HS-5 (cell line): Measurements from ENCODE around the gene TMPRSS2.

Source experiments
- DNase-seq: peaks from one replicate; pipeline ENCODE4 v3.0.0-alpha.2; 2012; ENCODE audit warnings: low read depth

TMPRSS2 gene

GRCh38 chr21:41507521-41508414 is at the start of gene TMPRSS2:
TMPRSS2 (minus strand) TSS chr21:41508158; CDS start chr21:41498133, 10,025 bp downstream.
- no peak for DNase-seq

GRCh38 chr21:41555057-41555456 is 47.1 kb upstream of the TMPRSS2 start:
- no peak for DNase-seq

- no peak for DNase-seq
These were observed 44.3 kb upstream of the TMPRSS2 start for GRCh38 chr21:41552254-41552653.

DNA sequence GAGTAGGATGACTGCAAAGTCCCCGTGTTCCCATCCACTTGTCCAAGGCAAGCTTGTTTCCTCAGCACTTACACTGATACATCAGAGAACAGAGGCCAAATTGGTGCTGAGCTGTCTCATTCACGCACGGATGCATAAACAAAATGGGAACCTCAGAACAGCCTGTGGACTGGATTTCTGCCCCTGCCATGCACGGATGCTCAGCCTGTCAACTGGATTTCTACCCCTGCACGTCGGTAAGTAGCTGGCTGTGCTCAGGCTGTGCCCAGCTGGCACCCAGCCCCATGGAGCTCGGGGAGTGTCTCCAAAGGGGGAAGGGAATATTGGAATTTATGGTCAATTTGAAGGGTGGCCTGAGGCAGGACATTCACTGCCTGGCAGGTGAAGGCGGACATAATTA is 40.8 kb upstream of the TMPRSS2 start:
- DNase-seq: no peak

DNA sequence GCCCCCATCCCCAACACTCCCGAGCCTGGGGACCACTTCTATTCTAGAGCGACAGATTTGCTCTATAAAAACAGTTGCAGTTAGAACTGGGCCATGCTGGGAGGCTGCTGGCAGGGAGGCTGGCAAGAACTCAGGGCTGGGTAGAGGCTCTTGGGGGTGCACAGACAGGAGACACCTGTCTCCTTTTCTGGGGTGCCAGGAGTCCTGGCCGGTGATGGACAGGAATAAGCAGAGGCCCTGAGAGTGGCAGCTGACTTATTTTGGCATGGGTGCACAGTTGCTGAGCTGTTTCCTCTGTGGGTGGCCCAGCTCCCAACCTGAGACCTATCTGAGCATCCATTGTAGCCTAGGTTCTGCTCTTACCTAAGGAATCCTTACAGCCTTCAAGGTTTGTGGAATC is 39.2 kb upstream of the TMPRSS2 start:
- no peak for DNase-seq

DNA sequence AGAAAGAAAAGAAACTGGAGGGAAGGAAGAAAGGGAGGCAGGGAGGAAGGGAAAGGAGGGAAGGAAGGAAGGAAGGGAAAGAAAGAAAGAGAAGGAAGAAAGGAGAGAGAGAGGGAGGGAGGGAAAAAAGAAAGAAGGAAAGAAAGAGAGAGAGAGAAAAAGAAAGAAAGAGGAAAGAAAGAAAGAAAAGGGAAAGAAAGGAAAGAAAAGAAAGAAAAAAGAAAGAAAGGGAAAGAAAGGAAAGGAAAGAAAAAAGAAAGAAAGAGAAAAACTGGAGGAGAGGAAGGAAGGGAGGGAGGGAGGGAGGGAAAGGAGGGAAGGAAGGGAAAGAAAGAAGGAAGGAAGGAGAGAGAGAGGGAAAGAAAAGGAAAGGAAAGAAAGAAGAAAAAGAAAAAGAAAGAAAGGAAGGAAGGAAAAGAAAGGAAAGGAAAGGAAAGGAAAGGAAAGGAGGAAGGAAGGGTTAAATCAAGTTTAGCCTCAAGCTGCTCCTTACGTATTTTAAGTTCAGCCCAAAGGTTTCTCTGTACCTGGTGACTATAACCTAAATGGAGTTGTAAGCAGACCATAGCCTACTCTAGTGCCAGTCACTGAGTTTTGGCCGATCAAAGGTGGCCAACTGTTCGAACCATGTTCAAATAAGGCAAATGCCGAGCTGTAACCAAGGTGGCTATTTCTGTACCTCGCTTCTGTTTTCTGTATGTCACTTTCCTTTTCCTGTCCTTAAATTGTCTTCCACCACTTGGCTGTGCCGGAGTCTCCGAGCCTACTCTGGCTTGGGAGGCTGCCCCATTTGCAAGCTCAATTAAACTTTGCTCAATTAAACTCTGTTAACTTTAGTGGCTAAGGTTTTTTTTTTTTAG is 37.8 kb upstream of the TMPRSS2 start:
- no peak for DNase-seq

- no peak for DNase-seq
These were observed 34.8 kb upstream of the TMPRSS2 start for GRCh38 chr21:41542727-41543126.

DNA sequence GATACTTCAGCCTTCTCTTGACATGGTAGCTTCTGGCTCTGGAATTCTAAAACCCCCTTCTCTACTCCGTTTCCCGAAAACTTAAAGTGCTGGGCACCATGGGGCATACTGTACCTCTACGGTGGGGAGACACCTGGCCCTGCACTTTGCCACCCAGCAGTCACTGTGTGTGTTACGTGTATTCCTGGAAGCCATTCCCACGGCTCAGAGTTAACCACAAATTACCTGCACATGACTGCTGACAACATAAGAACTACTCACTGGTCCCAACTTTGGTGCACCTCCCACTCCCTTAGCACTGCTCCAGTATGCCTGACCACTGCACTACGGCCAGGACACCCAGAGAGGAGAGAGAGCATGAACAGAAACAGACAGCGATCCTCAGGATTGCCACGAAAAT is 29.4 kb upstream of the TMPRSS2 start:
- DNase-seq: no peak

GRCh38 chr21:41536827-41537103 is 28.8 kb upstream of the TMPRSS2 start:
- DNase-seq: no peak

GRCh38 chr21:41536076-41536826 is 28.3 kb upstream of the TMPRSS2 start:
- DNase-seq: no peak

GRCh38 chr21:41530366-41530765 is 22.4 kb upstream of the TMPRSS2 start:
- no peak for DNase-seq

GRCh38 chr21:41529769-41530168 is 21.8 kb upstream of the TMPRSS2 start:
- DNase-seq: no peak

DNA sequence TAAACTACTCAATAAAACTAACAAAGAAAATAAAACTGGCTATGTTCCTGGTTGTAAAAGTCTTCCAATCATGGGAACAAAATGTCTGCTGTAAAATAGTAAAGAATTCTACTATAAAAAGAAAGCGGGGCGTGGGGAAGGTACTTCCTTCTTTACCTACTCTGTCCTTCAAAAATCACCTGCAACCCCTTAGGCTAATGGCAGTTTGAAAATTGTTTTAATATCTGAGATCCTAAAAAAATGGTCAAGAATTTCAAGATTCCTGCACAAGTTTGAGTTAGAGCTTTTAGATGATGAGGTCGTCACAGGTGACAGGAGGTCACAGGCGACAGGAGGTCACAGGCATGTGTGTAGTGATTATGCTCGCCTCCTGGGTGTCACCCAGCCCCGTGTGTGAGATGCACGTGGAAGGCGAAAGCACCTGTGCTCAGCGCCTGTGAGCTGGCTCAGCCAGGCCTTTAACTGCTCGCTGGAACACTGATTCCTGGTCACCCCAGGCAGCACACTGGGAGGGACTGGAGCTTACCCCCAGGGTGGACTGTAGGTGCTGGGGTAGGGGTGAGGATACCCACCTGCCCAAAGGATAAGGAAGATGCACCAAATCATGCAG is 18.6 kb upstream of the TMPRSS2 start:
- DNase-seq: no peak

- no peak for DNase-seq
These were observed 15.2 kb upstream of the TMPRSS2 start for GRCh38 chr21:41523175-41523574.

GRCh38 chr21:41521489-41522027 is 13.6 kb upstream of the TMPRSS2 start:
- DNase-seq: no peak

DNA sequence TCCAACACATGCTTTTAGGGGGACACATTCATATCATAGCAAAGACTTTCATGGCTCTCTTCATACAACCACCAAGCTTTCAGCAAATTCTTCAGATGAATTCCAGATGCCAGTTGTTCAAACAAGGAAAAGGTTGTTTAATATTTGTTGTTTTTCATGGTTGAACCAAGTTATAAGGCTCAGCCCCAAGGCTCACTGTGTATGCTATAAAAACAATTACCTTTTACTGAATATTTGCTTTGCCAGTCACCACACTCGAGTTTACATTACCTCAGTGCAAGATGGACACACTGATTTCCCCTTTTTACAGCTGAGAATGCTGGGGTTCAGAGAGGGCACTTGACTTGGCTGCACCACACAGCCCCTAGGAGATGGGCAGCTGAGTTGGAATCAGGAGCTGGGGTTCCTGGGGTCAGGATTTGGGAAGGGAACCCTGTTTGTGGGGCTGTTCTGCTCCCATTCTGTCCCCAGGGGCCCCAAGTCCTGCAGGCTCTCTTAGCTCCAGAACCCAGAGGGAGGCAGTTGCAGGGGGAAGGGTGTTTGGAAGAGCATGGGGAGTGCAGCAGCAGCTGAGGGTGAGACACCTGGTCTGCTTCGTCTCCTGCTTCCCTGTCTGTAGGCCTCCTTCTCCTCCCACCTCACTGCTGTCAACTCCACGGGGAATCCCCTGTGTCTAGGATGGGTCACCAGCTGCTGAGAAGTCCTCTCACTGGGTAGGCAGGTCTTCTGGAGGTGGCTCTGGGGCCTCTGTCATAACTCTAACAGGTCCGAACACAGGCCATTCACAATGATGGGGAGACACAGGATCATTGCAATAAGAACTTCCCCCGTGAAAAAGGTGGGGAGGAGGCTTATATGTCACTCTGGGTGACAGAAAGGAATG is 12.8 kb upstream of the TMPRSS2 start:
- no peak for DNase-seq

GRCh38 chr21:41519806-41520559 is 12.0 kb upstream of the TMPRSS2 start:
- no peak for DNase-seq

DNA sequence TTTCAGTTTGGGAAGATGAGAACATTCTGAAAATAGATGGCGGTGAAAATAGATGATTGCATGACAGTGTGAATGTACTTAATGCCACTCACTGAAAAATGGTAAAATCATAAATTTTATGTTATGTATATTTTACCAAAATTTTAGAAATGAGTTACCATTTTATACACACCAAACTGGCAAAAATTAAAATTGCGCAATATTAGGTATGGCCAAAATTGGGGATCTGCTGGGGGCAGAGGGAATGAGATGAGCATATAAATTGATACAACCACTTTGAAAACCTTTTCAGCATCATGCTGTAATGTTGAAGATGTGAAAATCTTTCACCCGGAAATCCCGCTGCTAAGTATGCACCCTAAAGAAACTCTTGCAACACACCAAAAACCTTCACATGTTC is 10.8 kb upstream of the TMPRSS2 start:
- DNase-seq: no peak

DNA sequence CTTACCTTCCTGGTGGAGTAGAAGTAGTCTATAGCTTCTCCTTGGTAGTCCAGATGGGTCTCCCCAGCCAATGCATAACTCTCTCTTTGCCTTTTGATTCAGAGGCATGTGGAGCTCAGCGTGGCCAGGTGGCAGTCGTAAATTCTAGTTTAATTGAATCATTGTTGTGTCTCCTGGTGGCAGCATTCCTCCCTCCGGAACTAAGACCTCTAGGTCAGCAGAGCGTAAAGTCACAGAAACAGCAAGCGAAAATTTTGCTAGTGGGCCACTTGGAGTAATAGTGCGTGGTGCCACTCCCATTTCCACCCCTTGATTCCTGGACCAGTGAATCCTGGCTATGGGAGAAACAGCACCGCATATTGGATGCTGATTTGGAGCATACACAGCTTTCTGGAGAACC is 3.9 kb upstream of the TMPRSS2 start:
- DNase-seq: no peak

DNA sequence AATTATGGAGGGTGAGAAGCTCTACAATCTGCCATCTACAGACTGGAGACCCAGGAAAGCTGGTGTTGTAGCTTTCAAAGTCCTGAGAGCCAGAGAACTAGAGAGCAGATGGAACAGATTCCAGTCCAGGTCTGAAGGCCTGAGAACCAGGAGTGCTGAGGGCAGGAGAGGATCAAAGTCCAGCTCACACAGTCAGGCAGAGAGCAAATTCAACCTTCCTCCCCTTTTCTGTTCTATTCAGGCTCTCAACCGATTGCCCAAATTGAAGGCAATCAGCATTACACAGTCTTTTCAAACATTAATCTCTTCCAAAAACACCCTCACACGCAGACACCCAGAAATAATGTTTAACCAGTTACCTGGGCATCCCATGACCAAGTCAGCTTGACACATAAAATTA is 2.5 kb upstream of the TMPRSS2 start:
- DNase-seq: no peak
